HL-60 (cell line): ENCODE measurements around the gene INPP4B.

Experiments used
- CTCF ChIP-seq: IDR thresholded peaks from one replicate; pipeline ENCODE4 v1.5.1; 2011; ENCODE audit warnings: low read length, control low read depth, inconsistent platforms; ENCODE audit not compliant: insufficient read depth
- POLR2AphosphoS5 ChIP-seq: IDR thresholded peaks from 2 replicates; pipeline ENCODE4 v1.6.1; 2012; ENCODE audit warnings: low read depth
- TF ChIP-seq, protein P1 (sequence below): IDR thresholded peaks from 2 replicates; pipeline ENCODE4 v1.6.1; 2012; ENCODE audit warnings: low read depth; ENCODE audit not compliant: insufficient replicate concordance

DNA sequence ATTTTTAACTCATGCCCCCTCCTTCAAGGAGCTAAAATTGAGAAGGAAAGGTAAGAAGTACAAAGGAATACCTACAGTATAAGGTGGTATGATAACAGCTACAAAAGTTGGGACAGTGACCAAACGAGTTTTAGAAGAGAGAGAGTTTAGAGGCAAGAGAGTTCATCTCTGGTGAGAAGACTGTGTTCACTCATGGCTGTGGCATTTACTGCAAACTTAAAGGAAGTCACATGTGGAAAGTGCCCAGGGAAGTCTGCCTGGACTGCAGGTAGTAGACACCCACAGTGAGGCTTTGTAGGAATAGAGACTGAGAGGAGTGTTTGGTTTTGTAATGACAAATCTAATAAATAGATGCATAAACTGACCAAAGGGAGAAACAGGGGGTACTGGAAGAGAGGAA, 716.2 kb downstream of the INPP4B start:
- TF ChIP-seq POLR2AphosphoS5 (no peak), CTCF (no peak)
- TF ChIP-seq, protein P1, sequence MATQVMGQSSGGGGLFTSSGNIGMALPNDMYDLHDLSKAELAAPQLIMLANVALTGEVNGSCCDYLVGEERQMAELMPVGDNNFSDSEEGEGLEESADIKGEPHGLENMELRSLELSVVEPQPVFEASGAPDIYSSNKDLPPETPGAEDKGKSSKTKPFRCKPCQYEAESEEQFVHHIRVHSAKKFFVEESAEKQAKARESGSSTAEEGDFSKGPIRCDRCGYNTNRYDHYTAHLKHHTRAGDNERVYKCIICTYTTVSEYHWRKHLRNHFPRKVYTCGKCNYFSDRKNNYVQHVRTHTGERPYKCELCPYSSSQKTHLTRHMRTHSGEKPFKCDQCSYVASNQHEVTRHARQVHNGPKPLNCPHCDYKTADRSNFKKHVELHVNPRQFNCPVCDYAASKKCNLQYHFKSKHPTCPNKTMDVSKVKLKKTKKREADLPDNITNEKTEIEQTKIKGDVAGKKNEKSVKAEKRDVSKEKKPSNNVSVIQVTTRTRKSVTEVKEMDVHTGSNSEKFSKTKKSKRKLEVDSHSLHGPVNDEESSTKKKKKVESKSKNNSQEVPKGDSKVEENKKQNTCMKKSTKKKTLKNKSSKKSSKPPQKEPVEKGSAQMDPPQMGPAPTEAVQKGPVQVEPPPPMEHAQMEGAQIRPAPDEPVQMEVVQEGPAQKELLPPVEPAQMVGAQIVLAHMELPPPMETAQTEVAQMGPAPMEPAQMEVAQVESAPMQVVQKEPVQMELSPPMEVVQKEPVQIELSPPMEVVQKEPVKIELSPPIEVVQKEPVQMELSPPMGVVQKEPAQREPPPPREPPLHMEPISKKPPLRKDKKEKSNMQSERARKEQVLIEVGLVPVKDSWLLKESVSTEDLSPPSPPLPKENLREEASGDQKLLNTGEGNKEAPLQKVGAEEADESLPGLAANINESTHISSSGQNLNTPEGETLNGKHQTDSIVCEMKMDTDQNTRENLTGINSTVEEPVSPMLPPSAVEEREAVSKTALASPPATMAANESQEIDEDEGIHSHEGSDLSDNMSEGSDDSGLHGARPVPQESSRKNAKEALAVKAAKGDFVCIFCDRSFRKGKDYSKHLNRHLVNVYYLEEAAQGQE, result no peak
